ENCODE data around the gene BCAM. TPM values are rescaled to one million over a fixed set of nuclear protein-coding genes. Genes with fewer than 3 reads are reported as not detected.
A peak's percentile ranks its signal among the peaks of the same experiment; 100 is the strongest.
"Not testable (repeated sequence)": the region's sequence is repeated elsewhere in the genome, so short reads cannot be mapped to it uniquely, and the experiment has no call there.

Gene BCAM
- total and polyA plus RNA-seq, 10 donors: 4.9 to 64.8 (median 55.3) TPM

GRCh38 chr19:44822670-44823372 lies 13.9 kb downstream of the BCAM start:
- 67 to 73% (median 70%) methylated on average over 10 of the region's 10 CpGs for WGBS, 5 donors
- peaks cover 0 to 7% (median 0%) of the 10 kb centered on the region in 7 donors for H3K27me3 ChIP-seq (replicated peaks in 1 of 7)
- H3K4me1 ChIP-seq: peaks cover 0 to 28% (median 8%) of the 10 kb centered on the region in 6 donors
- no peak for TF ChIP-seq POLR2A (IDR thresholded peaks at IDR 0.05)
- no peak for TF ChIP-seq POLR2AphosphoS5 (IDR thresholded peaks at IDR 0.05)
- no peak for TF ChIP-seq CTCF (IDR thresholded peaks at IDR 0.05 in 8 of 11, conservative IDR thresholded peaks at IDR 0.05 in 3 of 11)
- no peak for DNase-seq
- H3K4me3 ChIP-seq: no peak overlapping the region
- H3K36me3 ChIP-seq: peaks cover 0 to 12% (median 0%) of the 10 kb centered on the region in 6 donors
- H3K9me3 ChIP-seq: no peaks in the 10 kb centered on the region
- intact Hi-C loops (cut with DNase I; ENCODE audit: low total_unique reads): no loop called here
- peak overlapping the region in 1 of 8 donors; percentile 73 for H3K27ac ChIP-seq

GRCh38 chr19:44823373-44823698 lies 14.4 kb downstream of the BCAM start:
- intact Hi-C loops (cut with DNase I; ENCODE audit: low total_unique reads): no loop called here
- no peak overlapping the region for H3K27ac ChIP-seq
- WGBS, 5 donors: 49 to 72% (median 58%) methylated on average over 4 of the region's 4 CpGs

GRCh38 chr19:44824761-44825160 lies 15.9 kb downstream of the BCAM start:
- H3K4me3 ChIP-seq: no peak overlapping the region
- DNase-seq: no peak
- TF ChIP-seq POLR2A (IDR thresholded peaks at IDR 0.05) (no peak), CTCF (IDR thresholded peaks at IDR 0.05 in 8 of 11, conservative IDR thresholded peaks at IDR 0.05 in 3 of 11) (no peak), POLR2AphosphoS5 (IDR thresholded peaks at IDR 0.05) (no peak)
- 75 to 87% (median 78%) methylated on average over 4 of the region's 4 CpGs for WGBS, 5 donors
- H3K4me1 ChIP-seq: peaks cover 0 to 28% (median 8%) of the 10 kb centered on the region in 6 donors
- intact Hi-C loops (cut with DNase I; ENCODE audit: low total_unique reads): no loop called here
- H3K27me3 ChIP-seq (replicated peaks in 1 of 7): peaks cover 0 to 7% (median 0%) of the 10 kb centered on the region in 7 donors
- no peaks in the 10 kb centered on the region for H3K36me3 ChIP-seq
- H3K27ac ChIP-seq: no peak overlapping the region
- no peaks in the 10 kb centered on the region for H3K9me3 ChIP-seq

More at GRCh38 chr19:44823373-44823698, 14.4 kb downstream of the BCAM start:
- no peak for DNase-seq
- Histone ChIP-seq H3K27me3 (replicated peaks in 1 of 7) (peaks cover 0 to 7% (median 0%) of the 10 kb centered on the region in 7 donors), H3K36me3 (peaks cover 0 to 12% (median 0%) of the 10 kb centered on the region in 6 donors), H3K4me3 (no peak overlapping the region), H3K4me1 (peaks cover 0 to 28% (median 8%) of the 10 kb centered on the region in 6 donors), H3K9me3 (no peaks in the 10 kb centered on the region)
- TF ChIP-seq CTCF (IDR thresholded peaks at IDR 0.05 in 8 of 11, conservative IDR thresholded peaks at IDR 0.05 in 3 of 11) (no peak), POLR2AphosphoS5 (IDR thresholded peaks at IDR 0.05) (no peak), POLR2A (IDR thresholded peaks at IDR 0.05) (no peak)

- DNase-seq; intact Hi-C loops (cut with DNase I; ENCODE audit: low total_unique reads); H3K36me3 ChIP-seq; H3K4me3 ChIP-seq; H3K4me1 ChIP-seq; H3K27ac ChIP-seq; H3K9me3 ChIP-seq: not testable (repeated sequence)
- WGBS, 5 donors: 74 to 94% (median 87%) methylated on average over 6 of the region's 6 CpGs
- peaks cover 0 to 17% (median 0%) of the 10 kb centered on the region in 7 donors for H3K27me3 ChIP-seq (replicated peaks in 1 of 7)
These were observed 24.0 kb downstream of the BCAM start for GRCh38 chr19:44832875-44833274.

- WGBS, 5 donors: 83 to 92% (median 91%) methylated on average over 8 of the region's 8 CpGs
- H3K4me3 ChIP-seq; intact Hi-C loops (cut with DNase I; ENCODE audit: low total_unique reads); H3K4me1 ChIP-seq; H3K27ac ChIP-seq; H3K9me3 ChIP-seq; H3K36me3 ChIP-seq; DNase-seq: not testable (repeated sequence)
- peaks cover 0 to 17% (median 0%) of the 10 kb centered on the region in 7 donors for H3K27me3 ChIP-seq (replicated peaks in 1 of 7)
These were observed 25.5 kb downstream of the BCAM start for GRCh38 chr19:44834399-44834798.
